Panc1 (cell line): Measurements from ENCODE around the gene WDR70.
"Not testable (repeated sequence)": the region's sequence is repeated elsewhere in the genome, so short reads cannot be mapped to it uniquely, and the experiment has no call there.

Source experiments
- POLR2AphosphoS5 ChIP-seq: IDR thresholded peaks from 2 replicates; pipeline ENCODE4 v1.6.1; 2012; ENCODE audit warnings: mild to moderate bottlenecking, low read depth, low read length, moderate library complexity
- SIN3A ChIP-seq: IDR thresholded peaks from 2 replicates; pipeline ENCODE4 v1.6.1; 2012; ENCODE audit warnings: low read depth, mild to moderate bottlenecking, low read length, moderate library complexity, borderline replicate concordance; ENCODE audit not compliant: insufficient read depth
- TCF7L2 ChIP-seq: IDR thresholded peaks from 2 replicates; pipeline ENCODE4 v1.6.1; 2011; ENCODE audit warnings: mild to moderate bottlenecking, low read depth, low read length, inconsistent platforms
- TF ChIP-seq, protein P1 (sequence below): fragments of 450-650 bp; IDR thresholded peaks from 2 replicates; pipeline ENCODE4 v1.5.1; 2017; ENCODE audit warnings: mild to moderate bottlenecking
- TF ChIP-seq, protein P2 (sequence below), 2 experiments: IDR thresholded peaks; 2 replicates each; pipeline ENCODE4 v1.6.1; 2011 to 2012; ENCODE audit warnings: low read depth in 2 of 2, control low read depth in 1 of 2, low read length in 1 of 2, mild to moderate bottlenecking in 1 of 2, moderate library complexity in 1 of 2; ENCODE audit not compliant: insufficient read depth in 1 of 2

DNA sequence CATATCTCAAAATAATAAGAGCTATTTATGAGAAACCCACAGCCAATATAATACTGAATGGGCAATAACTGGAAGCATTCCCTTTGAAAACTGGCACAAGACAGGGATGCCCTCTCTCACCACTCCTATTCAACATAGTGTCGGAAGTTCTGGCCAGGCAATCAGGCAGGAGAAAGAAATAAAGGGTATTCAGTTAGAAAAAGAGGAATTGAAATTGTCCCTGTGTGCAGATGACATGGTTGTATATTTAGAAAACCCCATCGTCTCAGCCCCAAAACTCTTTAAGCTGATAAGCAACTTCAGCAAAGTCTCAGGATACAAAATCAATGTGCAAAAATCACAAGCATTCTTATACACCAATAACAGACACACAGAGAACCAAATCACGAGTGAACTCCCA is 66.7 kb downstream of the WDR70 start:
- TF ChIP-seq, protein P1, sequence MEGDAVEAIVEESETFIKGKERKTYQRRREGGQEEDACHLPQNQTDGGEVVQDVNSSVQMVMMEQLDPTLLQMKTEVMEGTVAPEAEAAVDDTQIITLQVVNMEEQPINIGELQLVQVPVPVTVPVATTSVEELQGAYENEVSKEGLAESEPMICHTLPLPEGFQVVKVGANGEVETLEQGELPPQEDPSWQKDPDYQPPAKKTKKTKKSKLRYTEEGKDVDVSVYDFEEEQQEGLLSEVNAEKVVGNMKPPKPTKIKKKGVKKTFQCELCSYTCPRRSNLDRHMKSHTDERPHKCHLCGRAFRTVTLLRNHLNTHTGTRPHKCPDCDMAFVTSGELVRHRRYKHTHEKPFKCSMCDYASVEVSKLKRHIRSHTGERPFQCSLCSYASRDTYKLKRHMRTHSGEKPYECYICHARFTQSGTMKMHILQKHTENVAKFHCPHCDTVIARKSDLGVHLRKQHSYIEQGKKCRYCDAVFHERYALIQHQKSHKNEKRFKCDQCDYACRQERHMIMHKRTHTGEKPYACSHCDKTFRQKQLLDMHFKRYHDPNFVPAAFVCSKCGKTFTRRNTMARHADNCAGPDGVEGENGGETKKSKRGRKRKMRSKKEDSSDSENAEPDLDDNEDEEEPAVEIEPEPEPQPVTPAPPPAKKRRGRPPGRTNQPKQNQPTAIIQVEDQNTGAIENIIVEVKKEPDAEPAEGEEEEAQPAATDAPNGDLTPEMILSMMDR: not testable (repeated sequence)
- not testable (repeated sequence) for TF ChIP-seq SIN3A, POLR2AphosphoS5, TCF7L2
- TF ChIP-seq, protein P2, sequence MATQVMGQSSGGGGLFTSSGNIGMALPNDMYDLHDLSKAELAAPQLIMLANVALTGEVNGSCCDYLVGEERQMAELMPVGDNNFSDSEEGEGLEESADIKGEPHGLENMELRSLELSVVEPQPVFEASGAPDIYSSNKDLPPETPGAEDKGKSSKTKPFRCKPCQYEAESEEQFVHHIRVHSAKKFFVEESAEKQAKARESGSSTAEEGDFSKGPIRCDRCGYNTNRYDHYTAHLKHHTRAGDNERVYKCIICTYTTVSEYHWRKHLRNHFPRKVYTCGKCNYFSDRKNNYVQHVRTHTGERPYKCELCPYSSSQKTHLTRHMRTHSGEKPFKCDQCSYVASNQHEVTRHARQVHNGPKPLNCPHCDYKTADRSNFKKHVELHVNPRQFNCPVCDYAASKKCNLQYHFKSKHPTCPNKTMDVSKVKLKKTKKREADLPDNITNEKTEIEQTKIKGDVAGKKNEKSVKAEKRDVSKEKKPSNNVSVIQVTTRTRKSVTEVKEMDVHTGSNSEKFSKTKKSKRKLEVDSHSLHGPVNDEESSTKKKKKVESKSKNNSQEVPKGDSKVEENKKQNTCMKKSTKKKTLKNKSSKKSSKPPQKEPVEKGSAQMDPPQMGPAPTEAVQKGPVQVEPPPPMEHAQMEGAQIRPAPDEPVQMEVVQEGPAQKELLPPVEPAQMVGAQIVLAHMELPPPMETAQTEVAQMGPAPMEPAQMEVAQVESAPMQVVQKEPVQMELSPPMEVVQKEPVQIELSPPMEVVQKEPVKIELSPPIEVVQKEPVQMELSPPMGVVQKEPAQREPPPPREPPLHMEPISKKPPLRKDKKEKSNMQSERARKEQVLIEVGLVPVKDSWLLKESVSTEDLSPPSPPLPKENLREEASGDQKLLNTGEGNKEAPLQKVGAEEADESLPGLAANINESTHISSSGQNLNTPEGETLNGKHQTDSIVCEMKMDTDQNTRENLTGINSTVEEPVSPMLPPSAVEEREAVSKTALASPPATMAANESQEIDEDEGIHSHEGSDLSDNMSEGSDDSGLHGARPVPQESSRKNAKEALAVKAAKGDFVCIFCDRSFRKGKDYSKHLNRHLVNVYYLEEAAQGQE (IDR thresholded peaks at IDR 0.05; ENCODE audit: insufficient read depth in 1 of 2, low read depth in 2 of 2, low read length in 1 of 2): not testable (repeated sequence)
